ENCODE measurements around the gene GNMT. TPM values are rescaled to one million over a fixed set of nuclear protein-coding genes. Genes with fewer than 3 reads are reported as not detected.

The GNMT gene
- total and polyA plus RNA-seq, 9 of the 15 experiments (the other 6 are each of a cell fraction or from before 2014, with no cell fraction given): 0.11 to 0.29 (median 0.15) TPM; not detected in 6

DNA sequence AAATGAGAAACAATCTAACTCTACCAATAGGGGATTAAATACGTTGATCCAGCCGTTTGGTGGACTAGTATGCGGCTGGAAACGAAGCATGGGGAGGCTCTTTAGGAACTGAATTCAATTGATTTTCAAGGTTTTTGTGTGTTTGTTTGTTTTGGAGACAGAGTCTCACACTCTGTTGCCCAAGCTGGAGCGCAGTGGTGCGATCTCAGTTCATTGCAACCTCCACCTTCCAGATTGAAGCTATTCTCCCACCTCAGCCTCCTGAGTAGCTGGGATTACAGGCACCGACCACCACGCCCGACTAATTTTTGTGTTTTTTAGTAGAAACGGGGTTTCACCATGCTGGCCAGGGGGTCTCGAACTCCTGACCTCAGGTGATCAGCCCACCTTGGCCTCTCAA, 24.2 kb upstream of the GNMT start (continued):
- TF ChIP-seq BRF1 (IDR thresholded peaks at IDR 0.05; ENCODE audit: borderline replicate concordance, extremely low read depth, insufficient read length) (no peak), SP2 (IDR thresholded peaks at IDR 0.05; ENCODE audit: extremely low read depth, low read depth, low read length, poor library complexity, severe bottlenecking) (no peak), SNIP1 (IDR thresholded peaks at IDR 0.05; ENCODE audit: low read depth) (no peak)

GRCh38 chr6:42937548-42938427, 22.8 kb upstream of the GNMT start:
- H2AFZ ChIP-seq (ENCODE audit: low read depth, low read length): no peak overlapping the region
- ATAC-seq: no peak
- ChIA-PET POLR2A (interaction anchor here (0.8 to 1.0 kb wide), 2 partner anchors 11 to 22 kb away, joined by 3 read pairs; no protein-coding TSS in a partner anchor), CTCF (ENCODE audit: low intra/inter-chr PET ratio) (no interaction called here)
- H3K9me1 ChIP-seq (ENCODE audit: control insufficient read depth, insufficient read depth, low read length): no peaks in the 10 kb centered on the region
- WGBS (ENCODE audit: insufficient coverage, low coverage, missing lambda C conversion rate): 85% methylated on average over 11 of the region's 13 CpGs
- DNase-seq (ENCODE audit: extremely low read depth in 1 of 4, low spot score in 3 of 4): no peak
- no TSS peak for BruUV-seq (replicated peaks)
- no peak for FAIRE-seq
- H3K36me3 ChIP-seq (ENCODE audit: control insufficient read depth, insufficient read depth, low read length): peaks cover 73% of the 10 kb centered on the region
- H3K9me3 ChIP-seq (replicated peaks; ENCODE audit: control insufficient read depth, insufficient read depth, low read depth, low read length): no peaks in the 10 kb centered on the region
- peaks cover 13% of the 10 kb centered on the region for H3K79me2 ChIP-seq (ENCODE audit: control insufficient read depth, insufficient read depth, low read length)
- H3K27me3 ChIP-seq (ENCODE audit: control insufficient read depth in 2 of 2, insufficient read depth in 2 of 2, low read length in 2 of 2): no peaks in the 10 kb centered on the region
- H3K4me2 ChIP-seq (ENCODE audit: insufficient read depth, low read length): no peak overlapping the region
- no peak overlapping the region for H3K4me3 ChIP-seq
- no peak overlapping the region for H3K27ac ChIP-seq (ENCODE audit: extremely low read depth, low read depth, low read length)
- in situ Hi-C loops (cut with MboI): no loop called here
- H3K4me1 ChIP-seq (replicated peaks in 1 of 2; ENCODE audit: control insufficient read depth in 2 of 2, insufficient read depth in 2 of 2, low read length in 2 of 2): no peaks in the 10 kb centered on the region; a peak in 1 of 5 replicates
- H3K9ac ChIP-seq (ENCODE audit: insufficient read depth in 1 of 2, low read depth in 2 of 2, low read length in 2 of 2): peak overlapping the region in 1 of 2 experiments; percentile 17; a peak in 1 of 4 replicates
- H4K20me1 ChIP-seq (replicated peaks; ENCODE audit: control insufficient read depth, insufficient read depth, low read length): no peaks in the 10 kb centered on the region; the same call in 1 of the 2 replicates
- intact Hi-C loops (cut with micrococcal nuclease): no loop called here
- no peak for TF ChIP-seq CCNT2 (IDR thresholded peaks at IDR 0.05; ENCODE audit: borderline replicate concordance, extremely low read depth, insufficient read length, low read depth, low read length)
- TF ChIP-seq HOXB6 (CRISPR knock-in tag; IDR thresholded peaks at IDR 0.05; ENCODE audit: borderline replicate concordance): no peak
- no peak for TF ChIP-seq PHB2 (IDR thresholded peaks at IDR 0.05; ENCODE audit: low read depth)
- TF ChIP-seq, protein P1, sequence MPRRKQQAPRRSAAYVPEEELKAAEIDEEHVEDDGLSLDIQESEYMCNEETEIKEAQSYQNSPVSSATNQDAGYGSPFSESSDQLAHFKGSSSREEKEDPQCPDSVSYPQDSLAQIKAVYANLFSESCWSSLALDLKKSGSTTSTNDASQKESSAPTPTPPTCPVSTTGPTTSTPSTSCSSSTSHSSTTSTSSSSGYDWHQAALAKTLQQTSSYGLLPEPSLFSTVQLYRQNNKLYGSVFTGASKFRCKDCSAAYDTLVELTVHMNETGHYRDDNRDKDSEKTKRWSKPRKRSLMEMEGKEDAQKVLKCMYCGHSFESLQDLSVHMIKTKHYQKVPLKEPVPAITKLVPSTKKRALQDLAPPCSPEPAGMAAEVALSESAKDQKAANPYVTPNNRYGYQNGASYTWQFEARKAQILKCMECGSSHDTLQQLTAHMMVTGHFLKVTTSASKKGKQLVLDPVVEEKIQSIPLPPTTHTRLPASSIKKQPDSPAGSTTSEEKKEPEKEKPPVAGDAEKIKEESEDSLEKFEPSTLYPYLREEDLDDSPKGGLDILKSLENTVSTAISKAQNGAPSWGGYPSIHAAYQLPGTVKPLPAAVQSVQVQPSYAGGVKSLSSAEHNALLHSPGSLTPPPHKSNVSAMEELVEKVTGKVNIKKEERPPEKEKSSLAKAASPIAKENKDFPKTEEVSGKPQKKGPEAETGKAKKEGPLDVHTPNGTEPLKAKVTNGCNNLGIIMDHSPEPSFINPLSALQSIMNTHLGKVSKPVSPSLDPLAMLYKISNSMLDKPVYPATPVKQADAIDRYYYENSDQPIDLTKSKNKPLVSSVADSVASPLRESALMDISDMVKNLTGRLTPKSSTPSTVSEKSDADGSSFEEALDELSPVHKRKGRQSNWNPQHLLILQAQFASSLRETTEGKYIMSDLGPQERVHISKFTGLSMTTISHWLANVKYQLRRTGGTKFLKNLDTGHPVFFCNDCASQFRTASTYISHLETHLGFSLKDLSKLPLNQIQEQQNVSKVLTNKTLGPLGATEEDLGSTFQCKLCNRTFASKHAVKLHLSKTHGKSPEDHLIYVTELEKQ (CRISPR knock-in tag; IDR thresholded peaks at IDR 0.05): no peak
- no peak for TF ChIP-seq IFI16 (CRISPR knock-in tag; IDR thresholded peaks at IDR 0.05)
- no peak for TF ChIP-seq RBM17 (IDR thresholded peaks at IDR 0.05; ENCODE audit: borderline replicate concordance, low read depth, low read length)
- TF ChIP-seq NEUROD1 (IDR thresholded peaks at IDR 0.05; ENCODE audit: borderline replicate concordance, low read depth, low read length, partially characterized antibody): no peak
- no peak for TF ChIP-seq RB1 (IDR thresholded peaks at IDR 0.05; ENCODE audit: low read depth)
- TF ChIP-seq IRF9 (tag; IDR thresholded peaks at IDR 0.05): no peak
- no peak for TF ChIP-seq ZNF778 (CRISPR knock-in tag; IDR thresholded peaks at IDR 0.05)
- TF ChIP-seq BRD4 (IDR thresholded peaks at IDR 0.05): no peak

All from K562 (cell line).